HG02852 (cell line): ENCODE measurements around the gene MAP1LC3B.
"Not testable (repeated sequence)": the region's sequence is repeated elsewhere in the genome, so short reads cannot be mapped to it uniquely, and the experiment has no call there.

ENCODE experiments used
- ATAC-seq: cut with Tn5 transposase; IDR thresholded peaks from one replicate; pipeline ENCODE4 v1.9.1; 2021; ENCODE audit warnings: mild to moderate bottlenecking, moderate library complexity; ENCODE audit not compliant: unreplicated experiment

The MAP1LC3B gene

DNA sequence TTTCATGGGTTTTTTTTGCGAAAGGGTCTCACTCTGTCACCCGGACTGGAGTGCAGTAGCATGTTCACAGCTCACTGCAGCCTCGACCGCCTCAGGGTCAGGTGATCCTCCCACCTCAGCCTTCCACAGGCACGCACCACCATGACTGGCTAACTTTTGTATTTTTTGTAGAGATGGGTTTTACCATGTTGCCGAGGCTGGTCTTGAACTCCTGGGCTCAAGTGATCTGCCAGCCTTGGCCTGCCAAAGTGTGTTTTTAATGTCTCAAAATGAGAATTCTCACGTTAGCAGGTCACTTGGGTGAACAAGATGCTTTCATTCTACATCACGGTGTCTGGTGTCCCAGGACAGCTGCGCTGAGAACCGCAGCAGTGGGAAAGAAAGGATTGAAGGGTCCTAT lies 11.7 kb upstream of the MAP1LC3B start:
- ATAC-seq: no peak

DNA sequence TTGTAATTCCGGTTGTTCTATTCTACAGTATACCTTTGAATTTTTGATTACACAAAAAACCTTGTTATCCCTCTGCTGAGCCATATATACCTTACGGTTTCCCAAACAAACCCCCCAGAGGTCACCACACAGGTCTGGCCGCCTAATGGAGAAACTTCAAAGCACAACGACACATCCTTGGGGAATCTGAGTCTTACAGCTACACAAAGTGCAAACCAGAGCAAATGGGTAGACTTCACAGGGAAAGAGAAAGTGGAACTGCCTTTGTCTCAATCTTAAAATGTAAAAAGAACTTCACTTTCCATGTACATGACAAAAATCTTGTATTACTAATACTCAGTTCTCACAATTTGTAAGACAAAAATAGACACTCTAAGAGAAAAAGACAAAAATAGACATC lies 11.3 kb upstream of the MAP1LC3B start:
- no peak for ATAC-seq

DNA sequence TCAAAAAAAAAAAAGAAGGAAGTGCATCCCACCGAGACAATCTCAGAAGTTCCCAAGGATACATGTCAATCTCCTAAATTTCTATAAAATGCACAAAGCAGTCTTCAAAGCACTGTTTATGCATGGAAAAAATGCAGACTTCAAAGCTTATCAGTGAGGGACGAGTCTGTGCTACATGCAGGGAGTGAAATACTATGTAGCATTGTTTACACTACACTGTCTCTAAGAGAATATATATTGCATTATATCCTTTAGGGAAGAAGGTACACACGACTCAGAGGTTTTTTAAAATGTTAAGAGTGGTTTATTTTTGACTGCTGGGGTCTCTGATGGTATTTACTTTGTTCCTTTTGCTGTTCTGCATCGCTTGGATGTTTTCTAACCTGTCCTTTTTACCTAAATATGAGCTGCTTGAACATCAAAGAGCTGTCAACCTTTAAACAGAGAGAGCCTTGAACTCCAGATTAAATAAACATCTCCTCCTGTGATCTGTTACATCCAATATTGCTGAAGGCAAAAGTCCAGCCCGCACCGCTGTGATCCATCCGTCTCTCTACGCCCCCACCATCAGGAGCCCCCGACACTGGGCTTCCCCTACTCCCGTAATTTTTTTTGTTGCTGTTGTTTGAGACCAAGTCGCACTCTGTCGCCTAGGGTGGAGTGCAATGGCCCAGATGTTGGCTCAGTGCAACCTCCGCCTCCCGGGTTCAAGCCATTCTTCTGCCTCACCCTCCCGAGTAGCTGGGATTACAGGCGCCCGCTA lies 9.9 kb upstream of the MAP1LC3B start:
- ATAC-seq: no peak

DNA sequence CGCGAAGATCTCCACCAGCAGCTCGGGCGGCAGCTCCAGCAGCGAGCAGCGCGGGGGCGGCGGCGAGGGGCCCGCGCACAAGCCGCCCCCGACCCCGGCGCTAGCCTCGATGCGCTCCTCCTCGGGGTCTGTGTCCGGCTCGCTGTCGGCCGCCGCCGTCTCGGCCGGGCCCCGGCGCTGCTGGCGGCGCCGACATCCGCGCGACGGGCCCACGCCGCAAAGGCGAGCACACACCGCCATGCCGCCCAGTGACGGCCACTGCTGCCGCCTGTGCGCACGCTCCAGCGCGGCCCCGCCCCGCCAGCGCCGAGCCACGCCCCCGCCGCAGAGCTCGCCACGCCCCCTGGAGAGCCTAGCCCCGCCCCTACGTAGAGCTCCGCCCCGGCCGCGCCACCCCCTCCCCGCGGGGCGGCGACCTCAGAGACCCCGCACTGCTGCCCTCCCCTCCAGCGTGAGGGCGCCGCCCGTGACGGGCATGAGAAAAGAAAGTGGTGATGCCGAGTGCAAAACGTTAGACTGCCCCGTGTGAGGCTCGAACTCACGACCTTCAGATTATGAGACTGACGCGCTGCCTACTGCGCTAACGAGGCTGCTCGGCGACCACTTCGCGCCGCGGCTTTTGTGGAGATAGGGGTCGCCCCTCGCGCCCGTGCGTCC lies 8.5 kb upstream of the MAP1LC3B start, which contains the start of gene FBXO31:
TSS of gene FBXO31 (minus strand) at position 272 of the 657 bp plus-strand sequence. CDS start at position 240, 32 bp downstream.
- peak; percentile 42 for ATAC-seq

- peak; percentile 9 for ATAC-seq
Measured at GRCh38 chr16:87384162-87384874, 7.8 kb upstream of the MAP1LC3B start.

- not testable (repeated sequence) for ATAC-seq
Measured at GRCh38 chr16:87384875-87385167, 7.3 kb upstream of the MAP1LC3B start.

DNA sequence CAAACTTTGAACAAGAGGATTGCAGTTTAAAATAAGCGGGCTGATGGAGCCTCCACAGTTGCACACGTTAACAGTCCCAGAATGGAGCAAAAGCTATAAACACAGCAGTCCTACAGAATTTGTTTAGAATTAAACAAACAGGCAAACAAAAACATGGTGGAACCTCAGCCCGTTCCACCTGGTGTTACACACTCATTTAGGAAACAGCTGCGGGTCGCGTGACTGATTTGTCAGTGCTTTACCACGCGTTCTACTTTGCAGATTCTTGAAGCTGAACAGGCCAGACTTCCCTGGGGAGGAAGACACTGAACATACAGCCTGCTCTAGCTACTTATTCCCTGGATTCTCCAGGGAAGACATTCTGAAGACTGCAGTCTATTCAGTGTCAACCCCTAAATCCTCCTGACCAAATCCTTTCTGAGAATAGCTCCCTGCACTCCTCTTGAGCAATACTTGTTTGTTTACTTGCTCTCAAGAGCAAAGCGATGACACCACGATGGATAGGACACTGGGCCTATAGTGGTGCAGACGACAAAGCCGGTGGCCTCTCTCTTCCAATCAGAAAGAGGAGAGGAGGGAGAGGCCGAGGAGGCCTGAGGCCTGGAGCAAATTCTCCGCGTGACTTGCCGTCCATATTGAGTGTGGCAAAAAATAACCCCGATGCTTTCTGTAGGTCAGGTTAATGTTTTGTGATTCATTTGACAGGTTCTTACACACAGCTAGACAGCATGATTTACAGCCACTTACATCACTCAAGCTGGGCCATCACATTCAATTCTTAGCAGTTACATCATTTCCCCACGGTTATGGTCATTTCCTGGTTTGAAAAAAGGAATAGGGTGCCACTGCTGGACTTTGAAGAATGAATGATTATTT lies 4.0 kb upstream of the MAP1LC3B start:
- peak; percentile 50 for ATAC-seq

GRCh38 chr16:87388818-87389134 lies 3.4 kb upstream of the MAP1LC3B start:
- ATAC-seq: no peak

- no peak for ATAC-seq
Measured at GRCh38 chr16:87389245-87389644, 2.9 kb upstream of the MAP1LC3B start.

GRCh38 chr16:87389914-87390313 lies 2.2 kb upstream of the MAP1LC3B start:
- ATAC-seq: not testable (repeated sequence)

DNA sequence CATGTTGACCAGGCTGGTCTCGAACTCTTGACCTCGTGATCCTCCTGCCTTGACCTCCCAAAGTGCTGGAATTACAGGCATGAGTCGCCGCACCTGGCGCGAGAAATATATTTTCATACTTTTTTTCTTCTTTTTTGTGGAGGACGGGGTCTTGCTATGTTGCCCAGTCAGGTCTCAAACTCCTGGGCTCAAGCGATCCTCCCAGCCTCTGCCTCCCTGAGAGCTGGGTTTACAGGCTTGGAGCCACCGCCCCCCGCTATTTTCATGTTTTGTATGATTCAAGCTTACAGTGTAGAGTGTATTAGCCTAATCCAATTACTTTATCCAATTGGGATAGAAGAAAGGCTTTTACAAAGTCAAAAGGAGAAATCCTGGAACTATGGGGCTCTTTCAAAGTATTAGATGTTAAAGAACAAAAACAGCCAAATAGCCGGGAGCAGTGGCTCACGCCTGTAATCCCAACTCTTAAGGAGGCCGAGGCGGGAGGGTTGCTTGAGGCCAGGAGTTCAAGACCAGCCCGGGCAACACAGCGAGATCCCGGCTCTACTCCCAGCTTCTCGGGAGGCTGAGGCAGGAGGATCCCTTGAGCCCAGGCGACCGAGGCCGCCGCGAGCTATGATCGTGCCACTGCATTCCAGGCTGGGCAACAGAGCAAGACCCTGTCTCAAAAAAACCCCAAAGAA lies 1.4 kb upstream of the MAP1LC3B start:
- no peak for ATAC-seq

DNA sequence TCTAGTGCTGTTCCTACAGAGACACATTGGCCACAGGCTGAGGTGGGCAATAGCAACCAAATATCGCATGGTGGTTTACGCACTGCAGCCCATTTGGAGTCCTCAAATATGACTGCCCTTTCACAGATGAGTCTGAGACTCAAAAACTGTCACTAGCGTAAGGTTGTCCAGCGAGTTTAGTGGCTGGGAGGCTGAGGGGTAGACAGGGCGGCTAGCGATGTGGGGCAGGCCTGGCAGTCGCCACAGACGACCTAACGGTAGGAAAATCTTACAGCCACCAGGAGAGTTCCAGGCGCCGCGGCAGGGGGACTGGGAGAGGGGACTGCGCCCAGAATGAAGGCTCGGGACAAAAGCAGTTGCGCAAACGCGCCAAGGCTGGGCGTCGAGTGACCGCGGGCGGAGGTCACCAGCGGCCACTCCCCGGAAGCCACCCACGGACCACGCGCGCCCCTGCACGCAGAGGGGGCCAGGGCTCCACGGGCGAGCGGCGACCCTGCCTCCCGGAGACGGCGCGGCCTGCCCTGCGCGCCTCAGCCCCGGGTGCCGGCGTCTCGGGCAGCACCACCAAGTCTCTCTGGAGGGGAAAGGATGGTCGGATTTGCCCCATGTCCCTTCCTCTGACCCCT lies 699 bp upstream of the MAP1LC3B start:
- peak; percentile 6 for ATAC-seq

DNA sequence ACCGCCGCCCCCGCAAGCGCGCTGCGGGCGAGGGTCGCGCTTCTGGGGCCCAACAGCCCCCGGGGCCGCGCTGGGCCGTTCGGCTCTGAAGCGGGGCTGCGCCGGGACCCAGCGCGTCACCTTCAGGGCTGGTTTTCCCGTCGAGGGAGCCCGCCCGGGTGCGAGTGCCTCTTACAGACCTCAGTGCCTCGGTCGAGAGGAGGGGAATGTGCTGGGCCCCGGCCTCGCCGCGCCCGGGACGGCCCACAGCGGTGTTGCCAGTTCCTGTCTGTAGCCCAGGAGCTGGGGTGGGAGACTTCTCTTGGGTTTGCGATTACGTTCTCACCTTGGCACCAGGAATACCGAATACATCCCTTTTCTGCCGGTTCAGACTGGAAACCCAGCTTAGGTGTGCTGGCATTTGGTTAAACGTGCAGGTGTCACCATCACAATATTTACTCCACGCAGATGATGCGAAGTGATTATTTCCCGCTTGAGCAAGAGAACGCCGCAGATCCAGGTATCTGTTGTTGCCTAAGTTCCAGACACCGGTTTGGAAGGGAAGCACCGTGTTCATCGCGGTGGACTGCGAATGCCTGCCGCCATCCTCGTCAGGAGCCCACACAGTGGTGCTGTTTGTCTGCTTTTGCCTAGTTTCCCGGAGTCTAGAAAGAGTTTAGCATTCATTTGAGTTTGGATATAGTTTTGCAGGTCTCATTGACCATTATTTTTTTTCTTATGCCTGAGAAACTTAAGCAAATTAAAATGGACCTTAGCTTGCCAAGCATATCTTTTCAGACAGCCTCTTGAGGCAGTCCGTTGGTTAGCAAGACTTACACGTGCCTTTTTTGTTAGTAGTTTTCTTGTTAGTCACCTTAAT lies 914 bp downstream of the MAP1LC3B start:
- peak; percentile 1 for ATAC-seq

- no peak for ATAC-seq
Measured at GRCh38 chr16:87393680-87394055, 1.5 kb downstream of the MAP1LC3B start.

DNA sequence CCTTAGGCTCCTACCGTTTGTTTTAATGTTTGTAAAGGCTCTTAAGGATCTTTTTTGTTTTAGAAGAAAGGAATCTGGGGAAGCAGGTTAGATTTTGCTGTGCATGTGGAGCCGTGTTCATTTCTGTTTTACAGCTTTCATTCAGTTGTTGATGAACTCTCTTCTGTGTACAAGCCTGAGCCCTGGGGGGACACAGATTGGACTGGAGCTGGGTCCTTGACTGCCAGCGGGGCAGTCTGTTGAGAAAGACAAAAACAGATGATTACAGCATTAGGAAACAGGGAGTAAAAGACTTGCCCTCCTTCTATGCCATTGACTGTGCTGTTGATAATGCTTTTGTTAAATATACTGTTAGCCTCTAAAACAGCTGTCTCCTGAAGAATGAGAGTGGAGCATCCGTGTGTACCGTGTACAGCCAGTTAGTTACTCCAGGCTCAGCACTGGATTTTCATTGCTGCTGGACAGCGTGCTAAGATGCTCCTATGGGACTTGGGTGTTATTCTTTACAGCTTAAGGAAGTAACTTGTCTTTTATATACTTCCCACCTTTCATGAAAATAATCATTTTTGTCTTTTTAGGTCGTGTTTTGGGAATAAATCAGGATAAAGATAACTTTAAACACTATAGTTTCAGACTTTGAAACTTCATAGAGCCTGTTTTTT lies 3.2 kb downstream of the MAP1LC3B start:
- no peak for ATAC-seq

GRCh38 chr16:87404764-87405625 lies 12.9 kb downstream of the MAP1LC3B start:
- no peak for ATAC-seq

DNA sequence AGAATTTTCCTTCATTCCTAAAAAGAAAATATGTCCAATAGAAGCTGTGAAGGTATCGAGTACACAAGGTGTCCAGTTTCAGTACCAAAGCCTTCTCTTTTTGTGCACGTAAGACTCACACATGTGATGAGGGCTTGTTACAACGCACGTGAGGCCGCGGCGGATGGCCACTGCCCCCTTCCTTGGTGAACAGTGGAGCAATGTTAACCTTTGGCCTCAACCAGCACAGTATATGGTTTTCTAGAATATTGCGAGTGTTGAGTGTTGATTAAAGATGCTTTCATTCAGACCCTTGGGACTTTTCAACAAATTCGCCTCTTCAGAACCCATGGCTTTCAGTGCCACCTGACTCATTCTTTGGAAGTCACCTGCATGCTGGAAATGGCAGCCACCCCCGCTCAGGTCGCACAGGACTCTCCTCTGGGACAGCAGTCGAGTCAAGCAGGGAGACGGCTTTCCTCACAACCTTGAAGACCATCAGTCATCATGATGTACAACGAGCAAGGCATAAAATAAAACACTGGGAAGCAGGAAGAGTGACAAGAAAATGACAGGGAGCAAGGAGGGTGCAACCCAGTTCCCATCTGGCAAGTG lies 14.5 kb downstream of the MAP1LC3B start:
- ATAC-seq: no peak
